K562 (cell line): ENCODE measurements around the gene FAM180B. TPM values are rescaled to one million over a fixed set of nuclear protein-coding genes. Genes with fewer than 3 reads are reported as not detected.

ENCODE experiments used
- CCAR2 ChIP-seq: fragments of 200-400 bp; formaldehyde crosslinking; IDR thresholded peaks from 2 replicates; pipeline ENCODE4 v1.6.1; 2017; ENCODE audit warnings: mild to moderate bottlenecking, low read depth, low read length
- CHD1 ChIP-seq: fragments of 200-600 bp; sonication (generic); IDR thresholded peaks from one replicate; pipeline ENCODE4 v1.6.1; 2012; ENCODE audit warnings: mild to moderate bottlenecking, moderate library complexity, low read length, inconsistent platforms
- FOXA3 ChIP-seq, 2 experiments: fragments of 450-650 bp in 1 of 2; sonication (generic) in 1 of 2; formaldehyde crosslinking; IDR thresholded peaks in 1 of 2; conservative IDR thresholded peaks in 1 of 2; 2 replicates each; pipeline versions ENCODE4 v1.4.0 to v1.8.0; 2020 to 2022; ENCODE audit warnings: mild to moderate bottlenecking in 2 of 2, missing genetic modification reagents in 1 of 2
- HDAC1 ChIP-seq, 2 experiments: fragments of 450-650 bp; IDR thresholded peaks; 2 replicates each; pipeline ENCODE4 v1.6.1; 2016 to 2017; ENCODE audit warnings: inconsistent platforms in 1 of 2, mild to moderate bottlenecking in 1 of 2, moderate library complexity in 1 of 2
- HOXB6 ChIP-seq: fragments of 250-450 bp; sonication (Bioruptor Pico); IDR thresholded peaks from 2 replicates; pipeline ENCODE4 v1.5.1; 2022; ENCODE audit warnings: mild to moderate bottlenecking, borderline replicate concordance
- MECOM ChIP-seq: fragments of 250-450 bp; sonication (Bioruptor Pico); IDR thresholded peaks from 2 replicates; pipeline ENCODE4 v1.8.0; 2022; ENCODE audit warnings: inconsistent platforms
- MEF2D ChIP-seq: conservative IDR thresholded peaks from 2 replicates; pipeline ENCODE4 v1.6.1; 2016; ENCODE audit warnings: low read depth, missing genetic modification characterization, missing compliant biosample characterization
- NELFE ChIP-seq: IDR thresholded peaks from 2 replicates; pipeline ENCODE4 v1.6.1; 2011; ENCODE audit warnings: mild to moderate bottlenecking; ENCODE audit not compliant: insufficient read depth, insufficient read length
- NFIX ChIP-seq: fragments of 250-450 bp; sonication (Bioruptor Pico); IDR thresholded peaks from 2 replicates; pipeline ENCODE4 v1.4.0; 2020; ENCODE audit warnings: low read depth, mild to moderate bottlenecking, moderate library complexity
- TCFL5 ChIP-seq: fragments of 250-450 bp; sonication (Bioruptor Pico); conservative IDR thresholded peaks from 2 replicates; pipeline ENCODE4 v1.6.1; 2021; ENCODE audit warnings: mild to moderate bottlenecking, moderate library complexity, matching md5 sums
- TSC22D4 ChIP-seq: fragments of 450-650 bp; IDR thresholded peaks from 2 replicates; pipeline ENCODE4 v1.6.1; 2016; ENCODE audit warnings: missing genetic modification characterization, missing biosample characterization, control low read depth
- ZBTB1 ChIP-seq: sonication (generic); formaldehyde crosslinking; IDR thresholded peaks from 2 replicates; pipeline ENCODE4 v1.8.1; 2023; ENCODE audit warnings: missing genetic modification reagents, low read depth, mild to moderate bottlenecking, borderline replicate concordance
- ZNF707 ChIP-seq: fragments of 250-450 bp; sonication (Bioruptor Pico); conservative IDR thresholded peaks from 2 replicates; pipeline ENCODE4 v1.8.0; 2022; ENCODE audit warnings: inconsistent platforms, mild to moderate bottlenecking, moderate library complexity
- ZNF76 ChIP-seq: fragments of 250-450 bp; sonication (Bioruptor Pico); IDR thresholded peaks from 2 replicates; pipeline ENCODE4 v1.4.0; 2020; ENCODE audit warnings: mild to moderate bottlenecking, moderate library complexity, borderline replicate concordance
- polyA plus RNA-seq, 8 experiments: library from polyadenylated mRNA; depleted of rRNA in 4 of 8; stranded (reverse) in 5 of 8; unstranded in 3 of 8; fragments of >200 nt; fragmentation: Nextera tagmentation in 2 of 8; fragmentation: Illumina TruSeq in 1 of 8; extraction: Ambion mirVana in 2 of 8; extraction: Trizol in 1 of 8; gene quantifications; 2 replicates each; pipeline versions ENCODE4 v1.2.1 to v1.2.3, GENCODE V29; 2011 to 2014; ENCODE audit warnings: inconsistent platforms in 1 of 8, missing spikeins in 1 of 8
- total RNA-seq, 7 experiments: library from RNA; depleted of rRNA in 6 of 7; stranded (reverse); fragments of >200 nt in 6 of 7; fragmentation: Illumina TruSeq in 2 of 7; extraction: Trizol in 2 of 7; gene quantifications; 2 replicates each; pipeline versions ENCODE4 v1.2.1 to v1.2.3, GENCODE V29; 2011 to 2021; ENCODE audit warnings: low replicate concordance in 1 of 7
- TF ChIP-seq, protein P1 (sequence below): fragments of 450-650 bp; IDR thresholded peaks from 2 replicates; pipeline ENCODE4 v1.6.1; 2016; ENCODE audit warnings: mild to moderate bottlenecking, moderate library complexity
- TF ChIP-seq, protein P2 (sequence below): fragments of 250-450 bp; sonication (Bioruptor Pico); IDR thresholded peaks from 2 replicates; pipeline ENCODE4 v1.4.0; 2020; ENCODE audit warnings: mild to moderate bottlenecking, moderate library complexity

The FAM180B gene
- total and polyA plus RNA-seq, 9 of the 15 experiments (the other 6 are each of a cell fraction or from before 2014, with no cell fraction given) = 0.05 to 0.14 TPM; not detected in 7

- TF ChIP-seq, protein P1, sequence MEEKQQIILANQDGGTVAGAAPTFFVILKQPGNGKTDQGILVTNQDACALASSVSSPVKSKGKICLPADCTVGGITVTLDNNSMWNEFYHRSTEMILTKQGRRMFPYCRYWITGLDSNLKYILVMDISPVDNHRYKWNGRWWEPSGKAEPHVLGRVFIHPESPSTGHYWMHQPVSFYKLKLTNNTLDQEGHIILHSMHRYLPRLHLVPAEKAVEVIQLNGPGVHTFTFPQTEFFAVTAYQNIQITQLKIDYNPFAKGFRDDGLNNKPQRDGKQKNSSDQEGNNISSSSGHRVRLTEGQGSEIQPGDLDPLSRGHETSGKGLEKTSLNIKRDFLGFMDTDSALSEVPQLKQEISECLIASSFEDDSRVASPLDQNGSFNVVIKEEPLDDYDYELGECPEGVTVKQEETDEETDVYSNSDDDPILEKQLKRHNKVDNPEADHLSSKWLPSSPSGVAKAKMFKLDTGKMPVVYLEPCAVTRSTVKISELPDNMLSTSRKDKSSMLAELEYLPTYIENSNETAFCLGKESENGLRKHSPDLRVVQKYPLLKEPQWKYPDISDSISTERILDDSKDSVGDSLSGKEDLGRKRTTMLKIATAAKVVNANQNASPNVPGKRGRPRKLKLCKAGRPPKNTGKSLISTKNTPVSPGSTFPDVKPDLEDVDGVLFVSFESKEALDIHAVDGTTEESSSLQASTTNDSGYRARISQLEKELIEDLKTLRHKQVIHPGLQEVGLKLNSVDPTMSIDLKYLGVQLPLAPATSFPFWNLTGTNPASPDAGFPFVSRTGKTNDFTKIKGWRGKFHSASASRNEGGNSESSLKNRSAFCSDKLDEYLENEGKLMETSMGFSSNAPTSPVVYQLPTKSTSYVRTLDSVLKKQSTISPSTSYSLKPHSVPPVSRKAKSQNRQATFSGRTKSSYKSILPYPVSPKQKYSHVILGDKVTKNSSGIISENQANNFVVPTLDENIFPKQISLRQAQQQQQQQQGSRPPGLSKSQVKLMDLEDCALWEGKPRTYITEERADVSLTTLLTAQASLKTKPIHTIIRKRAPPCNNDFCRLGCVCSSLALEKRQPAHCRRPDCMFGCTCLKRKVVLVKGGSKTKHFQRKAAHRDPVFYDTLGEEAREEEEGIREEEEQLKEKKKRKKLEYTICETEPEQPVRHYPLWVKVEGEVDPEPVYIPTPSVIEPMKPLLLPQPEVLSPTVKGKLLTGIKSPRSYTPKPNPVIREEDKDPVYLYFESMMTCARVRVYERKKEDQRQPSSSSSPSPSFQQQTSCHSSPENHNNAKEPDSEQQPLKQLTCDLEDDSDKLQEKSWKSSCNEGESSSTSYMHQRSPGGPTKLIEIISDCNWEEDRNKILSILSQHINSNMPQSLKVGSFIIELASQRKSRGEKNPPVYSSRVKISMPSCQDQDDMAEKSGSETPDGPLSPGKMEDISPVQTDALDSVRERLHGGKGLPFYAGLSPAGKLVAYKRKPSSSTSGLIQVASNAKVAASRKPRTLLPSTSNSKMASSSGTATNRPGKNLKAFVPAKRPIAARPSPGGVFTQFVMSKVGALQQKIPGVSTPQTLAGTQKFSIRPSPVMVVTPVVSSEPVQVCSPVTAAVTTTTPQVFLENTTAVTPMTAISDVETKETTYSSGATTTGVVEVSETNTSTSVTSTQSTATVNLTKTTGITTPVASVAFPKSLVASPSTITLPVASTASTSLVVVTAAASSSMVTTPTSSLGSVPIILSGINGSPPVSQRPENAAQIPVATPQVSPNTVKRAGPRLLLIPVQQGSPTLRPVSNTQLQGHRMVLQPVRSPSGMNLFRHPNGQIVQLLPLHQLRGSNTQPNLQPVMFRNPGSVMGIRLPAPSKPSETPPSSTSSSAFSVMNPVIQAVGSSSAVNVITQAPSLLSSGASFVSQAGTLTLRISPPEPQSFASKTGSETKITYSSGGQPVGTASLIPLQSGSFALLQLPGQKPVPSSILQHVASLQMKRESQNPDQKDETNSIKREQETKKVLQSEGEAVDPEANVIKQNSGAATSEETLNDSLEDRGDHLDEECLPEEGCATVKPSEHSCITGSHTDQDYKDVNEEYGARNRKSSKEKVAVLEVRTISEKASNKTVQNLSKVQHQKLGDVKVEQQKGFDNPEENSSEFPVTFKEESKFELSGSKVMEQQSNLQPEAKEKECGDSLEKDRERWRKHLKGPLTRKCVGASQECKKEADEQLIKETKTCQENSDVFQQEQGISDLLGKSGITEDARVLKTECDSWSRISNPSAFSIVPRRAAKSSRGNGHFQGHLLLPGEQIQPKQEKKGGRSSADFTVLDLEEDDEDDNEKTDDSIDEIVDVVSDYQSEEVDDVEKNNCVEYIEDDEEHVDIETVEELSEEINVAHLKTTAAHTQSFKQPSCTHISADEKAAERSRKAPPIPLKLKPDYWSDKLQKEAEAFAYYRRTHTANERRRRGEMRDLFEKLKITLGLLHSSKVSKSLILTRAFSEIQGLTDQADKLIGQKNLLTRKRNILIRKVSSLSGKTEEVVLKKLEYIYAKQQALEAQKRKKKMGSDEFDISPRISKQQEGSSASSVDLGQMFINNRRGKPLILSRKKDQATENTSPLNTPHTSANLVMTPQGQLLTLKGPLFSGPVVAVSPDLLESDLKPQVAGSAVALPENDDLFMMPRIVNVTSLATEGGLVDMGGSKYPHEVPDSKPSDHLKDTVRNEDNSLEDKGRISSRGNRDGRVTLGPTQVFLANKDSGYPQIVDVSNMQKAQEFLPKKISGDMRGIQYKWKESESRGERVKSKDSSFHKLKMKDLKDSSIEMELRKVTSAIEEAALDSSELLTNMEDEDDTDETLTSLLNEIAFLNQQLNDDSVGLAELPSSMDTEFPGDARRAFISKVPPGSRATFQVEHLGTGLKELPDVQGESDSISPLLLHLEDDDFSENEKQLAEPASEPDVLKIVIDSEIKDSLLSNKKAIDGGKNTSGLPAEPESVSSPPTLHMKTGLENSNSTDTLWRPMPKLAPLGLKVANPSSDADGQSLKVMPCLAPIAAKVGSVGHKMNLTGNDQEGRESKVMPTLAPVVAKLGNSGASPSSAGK = no peak
- TF ChIP-seq HDAC1 (IDR thresholded peaks at IDR 0.05) (no peak; a peak in 1 of 4 replicates), NELFE (no peak), TSC22D4 (no peak), ZNF707 (CRISPR knock-in tag) (no peak), TCFL5 (no peak), MECOM (CRISPR knock-in tag) (no peak), CHD1 (no peak), FOXA3 (CRISPR knock-in tag; conservative IDR thresholded peaks at IDR 0.05 in 1 of 2, IDR thresholded peaks at IDR 0.05 in 1 of 2) (0 out of 4 replicates have a peak, but pooled peaks of 1 of the 2 experiments have one; percentile 42), NFIX (CRISPR knock-in tag) (no peak), ZNF76 (no peak), MEF2D (peak; percentile 42; the same call in 1 of the 2 replicates), CCAR2 (no peak), ZBTB1 (CRISPR knock-in tag) (no peak), HOXB6 (CRISPR knock-in tag) (no peak)
- TF ChIP-seq, protein P2, sequence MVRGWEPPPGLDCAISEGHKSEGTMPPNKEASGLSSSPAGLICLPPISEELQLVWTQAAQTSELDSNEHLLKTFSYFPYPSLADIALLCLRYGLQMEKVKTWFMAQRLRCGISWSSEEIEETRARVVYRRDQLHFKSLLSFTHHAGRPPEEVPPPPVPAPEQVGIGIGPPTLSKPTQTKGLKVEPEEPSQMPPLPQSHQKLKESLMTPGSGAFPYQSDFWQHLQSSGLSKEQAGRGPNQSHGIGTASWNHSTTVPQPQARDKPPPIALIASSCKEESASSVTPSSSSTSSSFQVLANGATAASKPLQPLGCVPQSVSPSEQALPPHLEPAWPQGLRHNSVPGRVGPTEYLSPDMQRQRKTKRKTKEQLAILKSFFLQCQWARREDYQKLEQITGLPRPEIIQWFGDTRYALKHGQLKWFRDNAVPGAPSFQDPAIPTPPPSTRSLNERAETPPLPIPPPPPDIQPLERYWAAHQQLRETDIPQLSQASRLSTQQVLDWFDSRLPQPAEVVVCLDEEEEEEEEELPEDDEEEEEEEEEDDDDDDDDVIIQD (CRISPR knock-in tag) = no peak
Measured at GRCh38 chr11:47564933-47565339, 21.5 kb upstream of the FAM180B start (continued).
